HG03571 (cell line): Measurements from ENCODE around the gene ASTN2.

ENCODE experiments used
- ATAC-seq: cut with Tn5 transposase; IDR thresholded peaks from one replicate; pipeline ENCODE4 v1.9.1; 2021; ENCODE audit not compliant: unreplicated experiment

The ASTN2 gene

GRCh38 chr9:117122953-117123352, 291.9 kb downstream of the ASTN2 start:
- no peak for ATAC-seq

- ATAC-seq, result no peak
These were observed 292.8 kb downstream of the ASTN2 start for GRCh38 chr9:117122102-117122501.

GRCh38 chr9:117121316-117121715, 293.5 kb downstream of the ASTN2 start:
- ATAC-seq, result no peak

- ATAC-seq, result no peak
These were observed 294.8 kb downstream of the ASTN2 start for GRCh38 chr9:117120061-117120460.

GRCh38 chr9:117116084-117116483, 298.8 kb downstream of the ASTN2 start:
- ATAC-seq, result no peak

GRCh38 chr9:117114768-117115167, 300.1 kb downstream of the ASTN2 start:
- ATAC-seq, result no peak

- ATAC-seq, result no peak
These were observed 310.0 kb downstream of the ASTN2 start for GRCh38 chr9:117104716-117105495.

GRCh38 chr9:117104206-117104605, 310.7 kb downstream of the ASTN2 start:
- ATAC-seq, result no peak

- ATAC-seq, result no peak
These were observed 311.3 kb downstream of the ASTN2 start for GRCh38 chr9:117103438-117104110.

GRCh38 chr9:117101008-117101407, 313.8 kb downstream of the ASTN2 start:
- ATAC-seq, result no peak

GRCh38 chr9:117098331-117098730, 316.5 kb downstream of the ASTN2 start:
- no peak for ATAC-seq

GRCh38 chr9:117097761-117098160, 317.1 kb downstream of the ASTN2 start:
- ATAC-seq, result no peak

- ATAC-seq, result no peak
These were observed 318.7 kb downstream of the ASTN2 start for GRCh38 chr9:117096138-117096537.

GRCh38 chr9:117095081-117095480, 319.8 kb downstream of the ASTN2 start:
- no peak for ATAC-seq

- ATAC-seq, result no peak
These were observed 320.7 kb downstream of the ASTN2 start for GRCh38 chr9:117093891-117094844.

GRCh38 chr9:117092582-117092981, 322.3 kb downstream of the ASTN2 start:
- ATAC-seq, result no peak

- no peak for ATAC-seq
These were observed 323.3 kb downstream of the ASTN2 start for GRCh38 chr9:117091529-117091928.

- ATAC-seq, result no peak
These were observed 326.1 kb downstream of the ASTN2 start for GRCh38 chr9:117088786-117089185.

GRCh38 chr9:117088140-117088539, 326.7 kb downstream of the ASTN2 start:
- no peak for ATAC-seq

- no peak for ATAC-seq
These were observed 330.6 kb downstream of the ASTN2 start for GRCh38 chr9:117084221-117084620.

- ATAC-seq, result no peak
These were observed 331.3 kb downstream of the ASTN2 start for GRCh38 chr9:117083559-117083958.
